Femur (tissue), 1 donor: ENCODE data around the gene VPS25.

Source experiments
- DNase-seq: peaks from one replicate; pipeline ENCODE4 v3.0.0-alpha.2; 2017

Gene VPS25

GRCh38 chr17:42796066-42796758 is 23.0 kb downstream of the VPS25 start:
- DNase-seq = no peak

DNA sequence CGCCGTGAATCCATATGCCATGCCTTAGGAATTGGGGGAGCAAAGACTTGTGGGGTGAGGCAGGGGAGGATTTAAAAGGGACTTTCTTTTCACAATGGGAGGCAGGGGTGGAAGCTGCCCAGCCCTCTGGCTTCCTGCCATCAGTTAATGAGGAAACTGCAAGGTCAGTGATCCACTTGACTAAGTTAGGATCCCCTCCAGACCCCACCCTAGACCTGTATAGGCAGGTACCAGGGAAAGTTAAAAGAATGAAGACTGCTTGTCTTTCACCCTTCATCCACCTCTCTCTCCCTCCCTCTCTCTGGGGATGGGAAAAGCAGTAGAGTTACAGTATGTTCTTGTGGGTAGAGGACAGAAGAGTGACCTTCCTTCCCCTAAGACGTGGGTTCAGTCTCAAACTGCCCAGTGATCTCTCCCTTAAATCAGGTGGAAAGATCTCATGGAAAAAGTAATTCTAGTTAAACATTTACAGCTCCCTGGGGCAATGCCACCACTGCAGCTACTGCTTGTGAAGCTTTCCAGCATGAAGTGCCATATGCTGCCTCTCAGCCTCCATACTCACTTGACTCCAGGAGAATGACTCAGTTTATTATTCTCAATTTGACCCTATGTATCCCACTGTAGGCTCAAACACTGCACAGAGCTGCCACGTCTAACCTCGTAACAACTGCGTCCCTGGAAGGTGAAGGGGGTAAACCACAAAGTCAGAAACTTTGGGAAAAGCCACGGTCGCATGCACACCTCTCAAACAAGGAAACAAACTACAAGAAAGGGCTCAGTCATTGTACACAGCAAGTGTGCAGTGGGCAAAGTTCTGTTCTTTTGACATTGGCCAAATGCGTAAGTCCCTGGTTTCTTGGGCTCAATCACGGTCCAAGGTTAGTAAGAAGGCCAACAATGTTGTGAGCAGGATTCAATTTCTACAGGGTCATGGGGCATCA is 24.1 kb downstream of the VPS25 start:
- DNase-seq = no peak

DNA sequence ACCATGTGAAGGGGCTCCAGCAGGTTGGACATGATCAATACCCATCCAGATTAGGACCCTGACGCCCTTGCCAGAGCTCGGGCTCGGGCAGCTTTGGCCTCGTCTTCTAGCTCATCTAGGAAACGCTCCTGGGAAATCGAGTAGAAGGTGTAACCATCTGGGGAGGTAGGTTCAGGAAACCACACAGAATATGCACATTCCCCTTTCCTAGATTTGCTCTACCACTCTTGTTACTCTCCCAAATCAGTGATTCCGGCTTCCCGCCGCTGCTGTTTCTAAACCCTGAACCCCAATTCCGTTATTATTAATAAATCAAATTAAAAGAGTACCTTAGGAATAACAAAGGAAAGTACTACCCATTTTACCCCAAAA is 24.7 kb downstream of the VPS25 start:
- DNase-seq = no peak

- DNase-seq = peak; percentile 92
These were observed 25.4 kb downstream of the VPS25 start, which contains the start of the genes CNTD1 and COA3 for GRCh38 chr17:42798383-42799380. Gene CNTD1 (plus strand): TSS chr17:42798861. CDS start chr17:42799068, 207 bp downstream. Gene COA3 (minus strand): TSS chr17:42798704. CDS start chr17:42798681, 23 bp downstream.

DNA sequence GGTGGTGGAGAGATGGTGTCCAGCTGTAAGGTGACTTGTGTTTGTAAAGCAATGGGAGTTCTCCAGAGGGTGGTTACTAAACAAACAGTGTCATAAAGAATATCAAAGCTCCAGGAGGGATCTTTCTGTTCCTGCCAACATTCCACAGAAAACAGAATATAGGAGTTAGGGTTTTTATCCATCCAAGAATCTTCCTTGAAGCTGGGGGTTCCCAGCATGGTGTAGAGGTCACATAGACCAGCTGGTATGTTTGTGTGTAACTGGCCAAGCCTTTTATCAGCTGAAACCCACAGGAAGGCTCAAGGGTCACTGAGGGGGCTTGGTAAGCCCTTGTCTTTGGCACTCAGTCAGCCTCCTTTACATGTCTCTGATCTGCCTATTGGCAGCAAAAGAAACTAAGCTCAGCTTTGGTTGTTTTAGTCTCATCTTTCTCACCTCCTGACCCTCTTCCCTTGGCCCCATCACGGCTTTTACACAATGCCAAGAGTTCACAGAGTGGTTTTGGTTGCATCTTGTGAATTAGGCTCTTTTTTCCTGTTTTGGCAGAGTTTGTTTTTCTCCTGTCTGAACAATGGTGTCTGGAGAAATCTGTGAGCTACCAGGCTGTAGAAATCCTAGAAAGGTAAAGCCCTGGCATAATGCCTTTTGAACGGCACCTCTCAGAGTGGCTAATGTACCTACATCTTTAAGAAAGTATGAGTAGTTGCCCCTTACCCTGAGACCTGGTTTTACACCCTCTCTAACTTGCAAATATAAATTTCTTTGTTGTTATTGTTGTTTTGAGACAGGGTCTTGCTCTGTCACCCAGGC is 30.0 kb downstream of the VPS25 start:
- no peak for DNase-seq

- no peak for DNase-seq
These were observed 31.7 kb downstream of the VPS25 start for GRCh38 chr17:42804918-42805367.

DNA sequence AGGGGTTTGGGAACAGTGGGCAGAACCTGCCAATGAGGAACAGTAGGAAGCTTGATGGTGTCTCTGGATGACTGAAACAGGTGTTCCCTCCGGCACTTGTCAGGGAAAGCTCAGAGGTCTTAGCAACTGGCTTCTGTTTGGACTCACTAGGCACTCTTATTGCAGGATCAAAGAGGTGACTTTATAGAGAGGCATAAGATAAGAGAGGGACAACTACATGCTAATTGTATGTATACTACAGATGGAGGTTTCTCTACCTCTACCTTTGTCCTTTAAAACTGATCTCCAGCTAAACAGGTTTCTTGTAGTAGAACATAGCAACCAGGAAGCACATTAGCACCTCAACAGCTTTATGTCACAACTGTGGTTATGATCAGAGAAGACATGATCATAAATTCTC is 33.0 kb downstream of the VPS25 start:
- no peak for DNase-seq

DNA sequence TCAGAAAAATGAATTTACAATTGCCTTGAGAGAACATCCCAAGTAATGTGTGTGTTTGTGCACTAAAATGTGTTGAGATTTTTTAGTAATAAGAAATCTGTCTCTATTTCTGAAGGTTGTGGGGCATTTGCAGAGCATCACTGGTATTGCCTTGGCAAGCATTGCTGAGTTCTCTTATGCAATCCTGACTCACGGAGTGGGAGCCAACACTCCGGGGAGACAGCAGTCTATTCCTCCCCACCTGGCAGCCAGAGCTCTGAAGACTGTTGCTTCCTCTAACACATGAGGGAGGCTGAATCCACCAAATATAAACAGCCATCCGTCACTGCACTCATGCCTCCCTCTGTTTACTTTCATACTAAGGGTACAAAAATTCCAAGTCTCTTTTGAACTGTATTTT is 36.0 kb downstream of the VPS25 start:
- DNase-seq = no peak

DNA sequence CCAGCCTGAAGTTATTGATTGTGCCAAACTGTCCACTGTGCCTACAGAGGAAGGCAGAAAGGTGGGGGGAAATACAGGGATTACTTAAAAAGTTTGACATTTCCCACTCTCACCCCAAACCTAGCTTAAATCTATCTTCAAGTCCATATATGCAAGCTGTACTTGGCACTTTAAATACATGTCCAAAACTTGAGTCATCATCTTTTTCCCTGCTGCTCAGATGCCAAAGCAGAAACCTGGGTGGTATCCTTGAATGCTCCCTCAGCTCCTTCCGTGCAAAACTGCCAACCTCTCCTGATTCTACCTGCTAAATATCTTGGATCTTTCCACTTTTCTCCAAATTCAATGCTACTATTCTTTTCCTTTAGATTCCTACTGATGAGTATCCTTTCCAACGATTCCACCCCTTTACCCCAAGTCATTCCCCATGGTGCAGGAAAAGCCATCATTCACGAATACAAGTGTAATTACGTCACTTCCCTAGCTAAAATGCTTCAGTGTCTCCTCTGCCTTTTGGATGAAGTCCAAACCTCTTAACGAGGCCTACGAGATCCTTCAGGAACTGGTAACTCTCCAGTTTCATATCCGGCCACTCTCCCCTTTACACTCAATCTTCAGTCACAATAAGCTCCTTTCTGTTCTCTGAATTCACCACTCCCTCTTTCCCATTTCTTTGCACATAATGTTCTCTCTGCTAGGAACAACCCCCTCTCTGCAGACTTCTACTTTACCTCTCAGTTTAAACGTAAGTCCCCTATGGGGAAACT is 41.6 kb downstream of the VPS25 start:
- no peak for DNase-seq

DNA sequence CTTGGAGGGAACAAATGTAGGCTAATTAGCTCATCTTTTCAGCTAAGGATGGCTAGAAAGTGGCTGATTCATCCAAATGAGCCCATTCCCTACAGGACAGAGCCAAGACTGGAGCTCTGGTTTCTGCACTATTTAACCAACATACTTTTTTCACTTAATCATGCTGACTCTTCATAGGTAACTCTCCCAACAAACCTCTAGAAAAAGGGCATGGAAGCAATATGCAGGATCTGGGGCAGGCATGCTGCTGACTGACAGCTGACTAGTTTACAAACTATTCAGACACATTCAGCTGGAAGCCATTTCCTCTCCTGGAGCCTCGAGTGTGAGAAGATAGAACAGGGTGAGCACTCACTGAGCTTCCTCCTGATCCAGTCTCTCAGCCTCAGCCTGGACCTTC is 44.6 kb downstream of the VPS25 start:
- DNase-seq = no peak

DNA sequence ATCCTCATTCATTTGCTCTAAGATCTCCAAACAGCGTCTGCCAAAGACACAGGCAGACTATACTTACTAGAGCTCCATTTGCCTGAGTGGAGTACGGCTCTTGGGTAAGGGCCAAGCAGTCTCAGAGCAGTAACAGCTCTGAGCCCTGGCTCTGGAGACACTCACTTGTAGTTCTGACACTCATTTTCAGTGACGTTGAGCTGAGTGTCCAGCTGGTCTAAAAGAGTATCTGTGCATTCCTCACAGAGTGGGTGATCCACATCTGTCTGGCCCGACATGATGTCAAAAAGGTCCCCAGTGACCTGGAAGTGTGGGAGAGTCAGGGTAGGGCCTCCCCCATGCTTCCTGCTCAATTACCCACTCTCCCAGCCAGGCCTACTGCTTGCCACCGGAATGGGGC is 45.1 kb downstream of the VPS25 start:
- no peak for DNase-seq

DNA sequence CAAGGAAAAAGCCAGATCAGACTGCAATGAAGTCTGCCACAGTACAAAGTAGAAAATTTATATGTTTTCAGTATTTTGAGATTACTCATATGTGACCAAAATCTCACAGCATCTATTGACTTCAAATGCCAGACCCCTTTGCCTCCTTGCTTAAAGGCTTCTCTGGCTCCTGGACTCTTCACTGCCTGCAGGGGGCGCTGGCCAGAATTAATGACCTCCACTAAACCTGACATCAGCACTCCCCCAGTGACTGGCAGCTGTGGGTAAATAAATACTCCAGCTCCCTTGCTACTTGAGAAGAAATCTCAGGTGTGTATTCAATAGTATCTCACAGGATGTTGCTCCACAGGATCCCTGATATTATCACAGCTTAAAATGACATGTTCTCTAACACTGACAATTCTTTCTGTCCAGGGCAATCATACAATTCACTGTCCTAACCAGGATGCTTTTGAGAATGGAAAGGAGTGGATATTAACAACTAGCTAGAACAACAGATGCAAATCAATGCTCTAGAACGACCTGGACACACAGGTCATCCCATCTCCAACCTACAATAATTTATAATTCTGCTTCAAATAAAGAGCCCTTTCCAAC is 46.8 kb downstream of the VPS25 start:
- DNase-seq = no peak

- no peak for DNase-seq
These were observed 47.9 kb downstream of the VPS25 start for GRCh38 chr17:42821176-42821575.

DNA sequence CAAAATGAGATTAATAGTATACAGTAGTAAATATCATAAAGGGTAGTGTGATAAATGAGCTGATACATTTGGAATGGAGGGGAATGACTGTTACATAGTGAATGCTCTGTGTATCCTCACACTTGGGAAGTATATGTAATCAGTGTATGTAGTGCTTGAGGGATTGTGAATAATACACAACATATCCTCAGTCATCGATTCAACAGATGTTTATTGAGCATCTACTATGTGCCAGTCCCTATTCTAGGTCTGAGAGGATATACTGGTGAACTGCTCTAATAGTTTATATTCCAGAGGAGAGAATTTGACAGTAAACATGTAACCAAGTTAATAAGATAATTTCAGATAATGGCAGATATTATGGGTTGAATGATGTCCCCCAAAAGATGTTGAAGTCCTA is 54.2 kb downstream of the VPS25 start:
- no peak for DNase-seq
